AG09309 (cell line): ENCODE results near the gene LDB2.

Experiments used
- DNase-seq: peaks from one replicate; pipeline ENCODE4 v3.0.0-alpha.2; 2010; ENCODE audit warnings: low read depth
- H3K4me3 ChIP-seq: 2 replicates; pipeline ENCODE4 v1.5.1; 2011; ENCODE audit warnings: mild to moderate bottlenecking, low read depth, low read length, moderate library complexity; ENCODE audit not compliant: control insufficient read depth
- CTCF ChIP-seq: IDR thresholded peaks from 2 replicates; pipeline ENCODE4 v1.5.1; 2011; ENCODE audit warnings: mild to moderate bottlenecking, low read depth, low read length, inconsistent platforms; ENCODE audit not compliant: insufficient read depth, control insufficient read depth; ENCODE audit errors: missing control alignments

The LDB2 gene

GRCh38 chr4:16608123-16608522 is 290.3 kb downstream of the LDB2 start:
- no peak overlapping the region for H3K4me3 ChIP-seq
- no peak for TF ChIP-seq CTCF
- DNase-seq: no peak

- no peak for TF ChIP-seq CTCF
- DNase-seq: no peak
- H3K4me3 ChIP-seq: no peak overlapping the region
Measured at GRCh38 chr4:16607241-16608066, 291.0 kb downstream of the LDB2 start.

- no peak for DNase-seq
- TF ChIP-seq CTCF: no peak
Measured at GRCh38 chr4:16606691-16607090, 291.8 kb downstream of the LDB2 start.

GRCh38 chr4:16603178-16603577 is 295.3 kb downstream of the LDB2 start:
- TF ChIP-seq CTCF: no peak
- DNase-seq: no peak

More at GRCh38 chr4:16606691-16607090, 291.8 kb downstream of the LDB2 start:
- H3K4me3 ChIP-seq: no peak overlapping the region

GRCh38 chr4:16598597-16599206 is 299.7 kb downstream of the LDB2 start:
- no peak overlapping the region for H3K4me3 ChIP-seq
- no peak for DNase-seq
- no peak for TF ChIP-seq CTCF

More at GRCh38 chr4:16603178-16603577, 295.3 kb downstream of the LDB2 start:
- H3K4me3 ChIP-seq: no peak overlapping the region

GRCh38 chr4:16597845-16598596 is 300.4 kb downstream of the LDB2 start:
- no peak for DNase-seq
- no peak for TF ChIP-seq CTCF
- H3K4me3 ChIP-seq: no peak overlapping the region
